Measurements from ENCODE around the gene BRAP. TPM values are rescaled to one million over a fixed set of nuclear protein-coding genes. Genes with fewer than 3 reads are reported as not detected.
"Not testable (repeated sequence)": the region's sequence is repeated elsewhere in the genome, so short reads cannot be mapped to it uniquely, and the experiment has no call there.

The BRAP gene
- total RNA-seq, 5 donors from 2014 or later (not counting 1 experiment from before 2014, with no cell fraction given) = 20.4 to 23.3 (median 20.6) TPM

- Mint-ChIP-seq H3K36me3 (peaks cover 14% of the 10 kb centered on the region), H3K4me3 (peak overlapping the region; percentile 93 to 96 (median 93)), H3K27ac (peak overlapping the region; percentile 92), H3K4me1 (peaks cover 44 to 46% (median 44%) of the 10 kb centered on the region in 3 donors)
- not testable (repeated sequence) for ATAC-seq (replicated peaks in 1 of 4); H3K9me3 ChIP-seq; H3K9me3 Mint-ChIP-seq; H3K27me3 Mint-ChIP-seq; H3K27me3 ChIP-seq (replicated peaks in 1 of 2; ENCODE audit: control insufficient read depth in 2 of 2, extremely low read depth in 1 of 2, insufficient read depth in 2 of 2, low read length in 1 of 2)
- peak in 1 of 35 experiments; percentile 9 for DNase-seq
- 93% methylated on average over 6 of the region's 13 CpGs for WGBS (ENCODE audit: insufficient coverage)
- POLR2A ChIA-PET = interaction anchor here in 1 of 2 donors (0.7 to 1.3 kb wide), 3 partner anchors 9 to 619 kb away, joined by 3 to 6 read pairs (median 4); no protein-coding TSS in a partner anchor
- CTCF ChIA-PET = interaction anchor here in 1 of 2 donors (0.6 to 1.4 kb wide), 2 partner anchors 12 to 1395 kb away, joined by 3 to 4 read pairs; no protein-coding TSS in a partner anchor
- Histone ChIP-seq H3K4me1 (ENCODE audit: control insufficient read depth in 1 of 2, extremely low read depth in 1 of 2, insufficient read depth in 2 of 2, low read length in 2 of 2) (peaks cover 16 to 24% of the 10 kb centered on the region in 2 experiments), H3K4me3 (ENCODE audit: control insufficient read depth in 1 of 2, extremely low read depth in 1 of 2, low read length in 1 of 2) (peak overlapping the region; percentile 81 to 92), H3K36me3 (ENCODE audit: control insufficient read depth in 2 of 2, extremely low read depth in 1 of 2, insufficient read depth in 1 of 2, low read length in 1 of 2) (peaks cover 3 to 33% of the 10 kb centered on the region in 2 donors), H3K27ac (ENCODE audit: low read length) (peak overlapping the region; percentile 60)
These were observed 1.1 kb downstream of the BRAP start for GRCh38 chr12:111684485-111685198.

GRCh38 chr12:111677186-111677585 is 8.6 kb downstream of the BRAP start:
- Histone ChIP-seq H3K4me1 (ENCODE audit: control insufficient read depth in 1 of 2, extremely low read depth in 1 of 2, insufficient read depth in 2 of 2, low read length in 2 of 2) (no peaks in the 10 kb centered on the region), H3K4me3 (ENCODE audit: control insufficient read depth in 1 of 2, extremely low read depth in 1 of 2, low read length in 1 of 2) (no peak overlapping the region), H3K27ac (ENCODE audit: low read length) (no peak overlapping the region), H3K9me3 (no peaks in the 10 kb centered on the region), H3K27me3 (replicated peaks in 1 of 2; ENCODE audit: control insufficient read depth in 2 of 2, extremely low read depth in 1 of 2, insufficient read depth in 2 of 2, low read length in 1 of 2) (no peaks in the 10 kb centered on the region), H3K36me3 (ENCODE audit: control insufficient read depth in 2 of 2, extremely low read depth in 1 of 2, insufficient read depth in 1 of 2, low read length in 1 of 2) (peaks cover 5 to 87% of the 10 kb centered on the region in 2 donors)
- Mint-ChIP-seq H3K4me1 (peaks cover 0 to 2% (median 0%) of the 10 kb centered on the region in 3 donors), H3K4me3 (no peak overlapping the region), H3K27me3 (no peaks in the 10 kb centered on the region), H3K9me3 (no peaks in the 10 kb centered on the region), H3K27ac (no peak overlapping the region), H3K36me3 (peaks cover 43% of the 10 kb centered on the region)
- DNase-seq (no peak), ATAC-seq (replicated peaks in 1 of 4) (no peak)
- POLR2A ChIA-PET = no interaction called here
- CTCF ChIA-PET = no interaction called here
- no CpG with 5 or more reads among the region's 5 CpGs for WGBS (ENCODE audit: insufficient coverage)

- H3K4me3 Mint-ChIP-seq = no peak overlapping the region
- ATAC-seq (replicated peaks in 1 of 4) (no peak), DNase-seq (no peak)
- no peaks in the 10 kb centered on the region for H3K27me3 Mint-ChIP-seq
- H3K4me1 Mint-ChIP-seq = no peaks in the 10 kb centered on the region
- Histone ChIP-seq H3K4me1 (ENCODE audit: control insufficient read depth in 1 of 2, extremely low read depth in 1 of 2, insufficient read depth in 2 of 2, low read length in 2 of 2) (no peaks in the 10 kb centered on the region), H3K4me3 (ENCODE audit: control insufficient read depth in 1 of 2, extremely low read depth in 1 of 2, low read length in 1 of 2) (no peak overlapping the region), H3K9me3 (no peaks in the 10 kb centered on the region), H3K27me3 (replicated peaks in 1 of 2; ENCODE audit: control insufficient read depth in 2 of 2, extremely low read depth in 1 of 2, insufficient read depth in 2 of 2, low read length in 1 of 2) (no peaks in the 10 kb centered on the region), H3K36me3 (ENCODE audit: control insufficient read depth in 2 of 2, extremely low read depth in 1 of 2, insufficient read depth in 1 of 2, low read length in 1 of 2) (peaks cover 2 to 81% of the 10 kb centered on the region in 2 donors), H3K27ac (ENCODE audit: low read length) (no peak overlapping the region)
- peaks cover 36% of the 10 kb centered on the region for H3K36me3 Mint-ChIP-seq
- no CpG with 5 or more reads among the region's 3 CpGs for WGBS (ENCODE audit: insufficient coverage)
- no peak overlapping the region for H3K27ac Mint-ChIP-seq
- no peaks in the 10 kb centered on the region for H3K9me3 Mint-ChIP-seq
- ChIA-PET CTCF (no interaction called here), POLR2A (no interaction called here)
These were observed 12.3 kb downstream of the BRAP start for GRCh38 chr12:111673503-111673902.

- Mint-ChIP-seq H3K27ac (no peak overlapping the region), H3K4me3 (no peak overlapping the region), H3K4me1 (no peaks in the 10 kb centered on the region), H3K36me3 (peaks cover 36% of the 10 kb centered on the region), H3K27me3 (no peaks in the 10 kb centered on the region), H3K9me3 (no peaks in the 10 kb centered on the region)
- Histone ChIP-seq H3K27me3 (replicated peaks in 1 of 2; ENCODE audit: control insufficient read depth in 2 of 2, extremely low read depth in 1 of 2, insufficient read depth in 2 of 2, low read length in 1 of 2) (no peaks in the 10 kb centered on the region), H3K4me3 (ENCODE audit: control insufficient read depth in 1 of 2, extremely low read depth in 1 of 2, low read length in 1 of 2) (no peak overlapping the region), H3K9me3 (no peaks in the 10 kb centered on the region), H3K27ac (ENCODE audit: low read length) (no peak overlapping the region), H3K4me1 (ENCODE audit: control insufficient read depth in 1 of 2, extremely low read depth in 1 of 2, insufficient read depth in 2 of 2, low read length in 2 of 2) (no peaks in the 10 kb centered on the region), H3K36me3 (ENCODE audit: control insufficient read depth in 2 of 2, extremely low read depth in 1 of 2, insufficient read depth in 1 of 2, low read length in 1 of 2) (peaks cover 2 to 81% of the 10 kb centered on the region in 2 donors)
- ChIA-PET POLR2A (interaction anchor here in 1 of 2 donors (0.6 kb wide), 1 partner anchor 350 kb away, joined by 3 read pairs; no protein-coding TSS in a partner anchor), CTCF (interaction anchor here in 1 of 2 donors (1.2 kb wide), 1 partner anchor 12 kb away, joined by 3 read pairs; no protein-coding TSS in a partner anchor)
- WGBS (ENCODE audit: insufficient coverage) = 93% methylated on average over 3 of the region's 10 CpGs
- ATAC-seq (replicated peaks in 1 of 4) = no peak
- no peak for DNase-seq
These were observed 12.9 kb downstream of the BRAP start for GRCh38 chr12:111672822-111673381.

- H3K36me3 Mint-ChIP-seq = peaks cover 53% of the 10 kb centered on the region
- no peaks in the 10 kb centered on the region for H3K9me3 Mint-ChIP-seq
- Histone ChIP-seq H3K27ac (ENCODE audit: low read length) (no peak overlapping the region), H3K27me3 (replicated peaks in 1 of 2; ENCODE audit: control insufficient read depth in 2 of 2, extremely low read depth in 1 of 2, insufficient read depth in 2 of 2, low read length in 1 of 2) (no peaks in the 10 kb centered on the region), H3K36me3 (ENCODE audit: control insufficient read depth in 2 of 2, extremely low read depth in 1 of 2, insufficient read depth in 1 of 2, low read length in 1 of 2) (peaks cover 4 to 66% of the 10 kb centered on the region in 2 donors), H3K4me1 (ENCODE audit: control insufficient read depth in 1 of 2, extremely low read depth in 1 of 2, insufficient read depth in 2 of 2, low read length in 2 of 2) (no peaks in the 10 kb centered on the region), H3K9me3 (no peaks in the 10 kb centered on the region), H3K4me3 (ENCODE audit: control insufficient read depth in 1 of 2, extremely low read depth in 1 of 2, low read length in 1 of 2) (no peak overlapping the region)
- DNase-seq = no peak
- ChIA-PET CTCF (no interaction called here), POLR2A (interaction anchor here (0.5 to 0.6 kb wide), 3 partner anchors 14 to 305 kb away, joined by 3 to 7 read pairs (median 3); no protein-coding TSS in a partner anchor)
- peaks cover 0 to 9% (median 0%) of the 10 kb centered on the region in 3 donors for H3K4me1 Mint-ChIP-seq
- H3K4me3 Mint-ChIP-seq = no peak overlapping the region
- ATAC-seq (replicated peaks in 1 of 4) = no peak
- H3K27me3 Mint-ChIP-seq = no peaks in the 10 kb centered on the region
- 91% methylated on average over 10 of the region's 11 CpGs for WGBS (ENCODE audit: insufficient coverage)
- H3K27ac Mint-ChIP-seq = no peak overlapping the region
These were observed 20.5 kb downstream of the BRAP start for GRCh38 chr12:111664961-111665865.

- no peak overlapping the region for H3K27ac Mint-ChIP-seq
- ATAC-seq (replicated peaks in 1 of 4) (no peak), DNase-seq (no peak)
- Histone ChIP-seq H3K4me1 (ENCODE audit: control insufficient read depth in 1 of 2, extremely low read depth in 1 of 2, insufficient read depth in 2 of 2, low read length in 2 of 2) (no peaks in the 10 kb centered on the region), H3K27ac (ENCODE audit: low read length) (no peak overlapping the region), H3K36me3 (ENCODE audit: control insufficient read depth in 2 of 2, extremely low read depth in 1 of 2, insufficient read depth in 1 of 2, low read length in 1 of 2) (peaks cover 4 to 66% of the 10 kb centered on the region in 2 donors), H3K9me3 (no peaks in the 10 kb centered on the region), H3K4me3 (ENCODE audit: control insufficient read depth in 1 of 2, extremely low read depth in 1 of 2, low read length in 1 of 2) (no peak overlapping the region), H3K27me3 (replicated peaks in 1 of 2; ENCODE audit: control insufficient read depth in 2 of 2, extremely low read depth in 1 of 2, insufficient read depth in 2 of 2, low read length in 1 of 2) (no peaks in the 10 kb centered on the region)
- H3K36me3 Mint-ChIP-seq = peaks cover 50% of the 10 kb centered on the region
- no peaks in the 10 kb centered on the region for H3K27me3 Mint-ChIP-seq
- no peaks in the 10 kb centered on the region for H3K9me3 Mint-ChIP-seq
- ChIA-PET CTCF (no interaction called here), POLR2A (interaction anchor here (0.6 kb wide), 2 partner anchors 15 to 306 kb away, joined by 3 to 7 read pairs; no protein-coding TSS in a partner anchor)
- no peak overlapping the region for H3K4me3 Mint-ChIP-seq
- H3K4me1 Mint-ChIP-seq = peaks cover 0 to 9% (median 0%) of the 10 kb centered on the region in 3 donors
- WGBS (ENCODE audit: insufficient coverage) = 89% methylated on average over 3 of the region's 5 CpGs
These were observed 21.3 kb downstream of the BRAP start for GRCh38 chr12:111664499-111664898.

Measured in T-cell (primary cell).